Spleen (tissue), 11 donors: ENCODE results near the gene TEX29. TPM values are rescaled to one million over a fixed set of nuclear protein-coding genes. Genes with fewer than 3 reads are reported as not detected.

Source experiments
- DNase-seq: peaks from one replicate; pipeline ENCODE4 v3.0.0-alpha.2; 2020
- H3K27ac ChIP-seq, 8 donors: fragments of 200-600 bp; sonication (generic) in 7 of 8; 1 replicate in 4 of 8; 2 replicates in 4 of 8; pipeline versions ENCODE4 v1.5.0 to v1.8.0; 2016 to 2021; ENCODE audit warnings: inconsistent platforms in 4 of 8, mild to moderate bottlenecking in 4 of 8, moderate library complexity in 1 of 8
- H3K27me3 ChIP-seq, 7 donors: fragments of 200-600 bp; sonication (generic) in 6 of 7; replicated peaks in 1 of 7; 1 replicate in 4 of 7; 2 replicates in 3 of 7; pipeline versions ENCODE4 v1.5.0 to v1.8.0; 2016 to 2021; ENCODE audit warnings: inconsistent platforms in 3 of 7, mild to moderate bottlenecking in 1 of 7
- H3K36me3 ChIP-seq, 6 donors: fragments of 200-600 bp; sonication (generic) in 5 of 6; 1 replicate in 4 of 6; 2 replicates in 2 of 6; pipeline versions ENCODE4 v1.5.0 to v1.8.0; 2016 to 2021; ENCODE audit warnings: inconsistent platforms in 2 of 6
- H3K4me1 ChIP-seq, 6 donors: fragments of 200-600 bp; sonication (generic) in 5 of 6; 1 replicate in 3 of 6; 2 replicates in 3 of 6; pipeline versions ENCODE4 v1.5.0 to v1.8.0; 2016 to 2021; ENCODE audit warnings: inconsistent platforms in 3 of 6
- H3K4me3 ChIP-seq, 8 donors: fragments of 200-600 bp; sonication (generic) in 7 of 8; 1 replicate in 4 of 8; 2 replicates in 4 of 8; pipeline versions ENCODE4 v1.5.0 to v1.8.0; 2016 to 2021; ENCODE audit warnings: inconsistent platforms in 4 of 8, mild to moderate bottlenecking in 4 of 8, moderate library complexity in 2 of 8
- H3K9me3 ChIP-seq, 8 donors: fragments of 200-600 bp; sonication (generic) in 7 of 8; 1 replicate in 4 of 8; 2 replicates in 4 of 8; pipeline versions ENCODE4 v1.5.0 to v1.8.0; 2016 to 2021; ENCODE audit warnings: inconsistent platforms in 4 of 8
- CTCF ChIP-seq, 11 experiments: fragments of 200-600 bp in 7 of 11; fragments of 450-650 bp in 4 of 11; sonication (generic) in 4 of 11; IDR thresholded peaks in 8 of 11; conservative IDR thresholded peaks in 3 of 11; 1 replicate in 7 of 11; 2 replicates in 4 of 11; pipeline versions ENCODE4 v1.4.0 to v1.8.0; 2016 to 2021; ENCODE audit warnings: antibody characterized with exemption in 11 of 11, inconsistent platforms in 4 of 11, mild to moderate bottlenecking in 1 of 11
- POLR2A ChIP-seq, 3 donors: fragments of 450-650 bp; IDR thresholded peaks; one replicate each; pipeline ENCODE4 v1.5.1; 2017; ENCODE audit warnings: antibody characterized with exemption in 3 of 3, mild to moderate bottlenecking in 1 of 3
- POLR2AphosphoS5 ChIP-seq, 3 donors: sonication (generic); formaldehyde crosslinking; IDR thresholded peaks; one replicate each; pipeline ENCODE4 v1.5.1; 2017; ENCODE audit warnings: antibody characterized with exemption in 3 of 3
- whole genome bisulfite sequencing, 5 donors: extraction: QIAGEN DNeasy Blood & Tissue Kit in 3 of 5; methylation state at CpG; one replicate each; pipeline versions ENCODE4 v1.1.5 to v1.1.7; 2013 to 2018; 5-methylcytosine and 5-hydroxymethylcytosine counted together
- intact Hi-C: fragments of 100-400 bp; cut with DNase I; formaldehyde crosslinking; loops from one replicate; pipeline ENCODE4 v1.15.0; 2023; ENCODE audit warnings: low total_unique reads
- polyA plus RNA-seq, 3 donors: library from polyadenylated mRNA; stranded (reverse); fragments of 200-250 nt; gene quantifications; one replicate each; pipeline ENCODE4 v1.2.1, GENCODE V29; 2013
- total RNA-seq, 7 donors: library from RNA; depleted of rRNA in 3 of 7; stranded (reverse); fragments of >200 nt in 3 of 7; fragmentation: NEBNext Ultra II Directional in 4 of 7; extraction: Animal tissue kit (Norgen Biotek cat#: 25700) in 4 of 7; gene quantifications; one replicate each; pipeline versions ENCODE4 v1.1.0 to v1.2.1, GENCODE V29; 2016 to 2021
- donor health status: healthy with polysubstance abuse.
- donor health status: DM: no; HTN: no; CAD: no; lungs with moderate emphysema.
- donor health status: DM: no; HTN: no; CAD: no.
- donor health status: Bipolar disorder and iron deficiency.
- donor health status: healthy.
- donor health status: DM: no; HTN: no; CAD: no.
- donor health status: DM: yes; HTN: yes; CAD: no.

The TEX29 gene
- total and polyA plus RNA-seq, 10 donors = 0.54 to 1.7 (median 0.70) TPM; not detected in 4

GRCh38 chr13:111330066-111330610 lies 9.7 kb downstream of the TEX29 start:
- Histone ChIP-seq H3K4me1 (no peaks in the 10 kb centered on the region), H3K4me3 (no peak overlapping the region), H3K9me3 (peaks cover 0 to 12% (median 3%) of the 10 kb centered on the region in 8 donors), H3K36me3 (peaks cover 0 to 11% (median 0%) of the 10 kb centered on the region in 6 donors), H3K27me3 (no peaks in the 10 kb centered on the region), H3K27ac (no peak overlapping the region)
- intact Hi-C loops = no loop called here
- TF ChIP-seq CTCF (IDR thresholded peaks at IDR 0.05 in 8 of 11, conservative IDR thresholded peaks at IDR 0.05 in 3 of 11) (no peak), POLR2AphosphoS5 (IDR thresholded peaks at IDR 0.05) (no peak), POLR2A (IDR thresholded peaks at IDR 0.05) (no peak)
- no peak for DNase-seq
- 76 to 87% (median 84%) methylated on average over 11 of the region's 11 CpGs for WGBS, 5 donors

GRCh38 chr13:111335298-111335697 lies 14.9 kb downstream of the TEX29 start:
- DNase-seq = no peak
- Histone ChIP-seq H3K4me3 (no peak overlapping the region), H3K36me3 (peaks cover 0 to 19% (median 0%) of the 10 kb centered on the region in 6 donors), H3K9me3 (peaks cover 0 to 12% (median 3%) of the 10 kb centered on the region in 8 donors), H3K27ac (no peak overlapping the region), H3K4me1 (no peaks in the 10 kb centered on the region), H3K27me3 (no peaks in the 10 kb centered on the region)
- no peak for TF ChIP-seq POLR2A (IDR thresholded peaks at IDR 0.05)
- WGBS, 5 donors = 78 to 91% (median 87%) methylated on average over 5 of the region's 5 CpGs
- intact Hi-C loops = no loop called here

GRCh38 chr13:111336666-111337065 lies 16.2 kb downstream of the TEX29 start:
- peaks cover 0 to 12% (median 3%) of the 10 kb centered on the region in 8 donors for H3K9me3 ChIP-seq
- H3K4me3 ChIP-seq = no peak overlapping the region
- no peak overlapping the region for H3K27ac ChIP-seq
- peaks cover 0 to 19% (median 0%) of the 10 kb centered on the region in 6 donors for H3K36me3 ChIP-seq
- 88 to 94% (median 92%) methylated on average over 9 of the region's 9 CpGs for WGBS, 5 donors
- TF ChIP-seq POLR2AphosphoS5 (IDR thresholded peaks at IDR 0.05) = no peak
- TF ChIP-seq CTCF (IDR thresholded peaks at IDR 0.05 in 8 of 11, conservative IDR thresholded peaks at IDR 0.05 in 3 of 11) = no peak
- TF ChIP-seq POLR2A (IDR thresholded peaks at IDR 0.05) = no peak
- no peak for DNase-seq
- intact Hi-C loops = no loop called here
- no peaks in the 10 kb centered on the region for H3K27me3 ChIP-seq
- no peaks in the 10 kb centered on the region for H3K4me1 ChIP-seq

- Histone ChIP-seq H3K36me3 (peaks cover 0 to 19% (median 0%) of the 10 kb centered on the region in 6 donors), H3K4me1 (no peaks in the 10 kb centered on the region), H3K9me3 (peaks cover 0 to 12% (median 3%) of the 10 kb centered on the region in 8 donors), H3K27me3 (no peaks in the 10 kb centered on the region), H3K27ac (no peak overlapping the region), H3K4me3 (no peak overlapping the region)
- DNase-seq = no peak
- WGBS, 5 donors = 83 to 92% (median 85%) methylated on average over 4 of the region's 4 CpGs
- no peak for TF ChIP-seq POLR2AphosphoS5 (IDR thresholded peaks at IDR 0.05)
- TF ChIP-seq POLR2A (IDR thresholded peaks at IDR 0.05) = no peak
- intact Hi-C loops = no loop called here
Measured at GRCh38 chr13:111337206-111337605, 16.8 kb downstream of the TEX29 start.

- DNase-seq = no peak
- no peak overlapping the region for H3K27ac ChIP-seq
- no peak overlapping the region for H3K4me3 ChIP-seq
- intact Hi-C loops = no loop called here
- H3K27me3 ChIP-seq = no peaks in the 10 kb centered on the region
- H3K9me3 ChIP-seq = peaks cover 0 to 10% (median 3%) of the 10 kb centered on the region in 8 donors
- 84 to 94% (median 86%) methylated on average over 9 of the region's 9 CpGs for WGBS, 5 donors
- TF ChIP-seq POLR2AphosphoS5 (IDR thresholded peaks at IDR 0.05) (no peak), CTCF (IDR thresholded peaks at IDR 0.05 in 8 of 11, conservative IDR thresholded peaks at IDR 0.05 in 3 of 11) (no peak), POLR2A (IDR thresholded peaks at IDR 0.05) (no peak)
- peaks cover 0 to 20% (median 0%) of the 10 kb centered on the region in 6 donors for H3K36me3 ChIP-seq
- no peaks in the 10 kb centered on the region for H3K4me1 ChIP-seq
Measured at GRCh38 chr13:111337741-111338140, 17.3 kb downstream of the TEX29 start.
